ENCODE data around the gene RAB13. TPM values are rescaled to one million over a fixed set of nuclear protein-coding genes. Genes with fewer than 3 reads are reported as not detected.
"Not testable (repeated sequence)": the region's sequence is repeated elsewhere in the genome, so short reads cannot be mapped to it uniquely, and the experiment has no call there.

The RAB13 gene
- 90.9 and 91.5 TPM in 2 replicates for total RNA-seq
- long read RNA-seq, transcript RAB13-201 (8 exons, 1,176 nt): major isoform, 20 of 22 reads
- long read RNA-seq, partial matches to known transcripts: 0 of 22 reads
- long read RNA-seq, other reads (novel, unspliced or antisense): 1 of 22 reads

DNA sequence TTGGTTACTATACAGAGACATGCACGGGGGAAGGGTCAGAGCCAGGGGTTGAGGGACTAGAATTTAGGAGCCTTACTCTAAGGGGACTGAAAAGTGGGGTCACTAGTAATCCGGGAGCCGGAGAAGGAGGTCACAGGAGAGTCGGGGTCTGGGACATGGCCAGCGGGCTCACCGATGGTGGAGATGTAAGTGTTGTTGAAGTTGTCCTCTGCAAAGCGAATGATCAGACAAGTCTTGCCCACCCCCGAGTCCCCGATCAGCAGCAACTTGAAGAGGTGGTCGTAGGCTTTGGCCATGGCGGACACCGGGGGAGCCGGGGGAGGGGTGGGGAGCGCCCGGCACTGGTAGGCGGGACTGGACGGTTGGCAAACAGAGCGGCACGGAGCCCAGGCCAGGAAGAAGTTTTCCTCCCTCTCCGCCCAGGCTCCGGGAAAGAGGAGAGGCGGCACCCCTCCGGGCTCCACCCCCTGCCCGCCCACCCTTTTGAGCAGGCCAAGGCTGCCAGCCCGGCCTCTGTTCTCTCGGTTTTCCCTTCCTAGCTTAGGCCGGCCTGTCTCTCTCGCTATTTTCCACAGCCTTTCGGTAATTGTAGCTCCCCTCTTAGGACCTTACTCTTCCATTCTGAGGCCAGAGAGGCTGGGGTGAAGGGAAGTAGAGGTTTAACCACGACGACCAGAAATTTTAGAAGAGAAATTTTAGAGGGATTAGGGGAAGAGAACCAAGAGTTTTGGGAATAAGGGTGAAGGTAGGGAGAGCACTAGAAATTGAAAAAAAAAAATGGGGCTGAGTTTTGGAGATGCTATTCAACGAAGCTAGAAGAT is at the start of gene RAB13:
Gene RAB13 (minus strand): TSS at position 399 of the 821 bp plus-strand sequence. CDS start 103 bp downstream, at position 296.
- H3K9me3 Mint-ChIP-seq: peaks cover 4% of the 10 kb centered on the region
- H3K27ac Mint-ChIP-seq (ENCODE audit: unreplicated experiment): peak within 1 kb of the TSS; percentile 98
- H3K4me1 Mint-ChIP-seq: peaks cover 41% of the 10 kb centered on the region
- no peaks in the 10 kb centered on the region for H3K27me3 Mint-ChIP-seq (ENCODE audit: low read depth)
- peaks cover 15% of the 10 kb centered on the region for H3K36me3 Mint-ChIP-seq (ENCODE audit: low read depth)
- TF ChIP-seq, protein P1, sequence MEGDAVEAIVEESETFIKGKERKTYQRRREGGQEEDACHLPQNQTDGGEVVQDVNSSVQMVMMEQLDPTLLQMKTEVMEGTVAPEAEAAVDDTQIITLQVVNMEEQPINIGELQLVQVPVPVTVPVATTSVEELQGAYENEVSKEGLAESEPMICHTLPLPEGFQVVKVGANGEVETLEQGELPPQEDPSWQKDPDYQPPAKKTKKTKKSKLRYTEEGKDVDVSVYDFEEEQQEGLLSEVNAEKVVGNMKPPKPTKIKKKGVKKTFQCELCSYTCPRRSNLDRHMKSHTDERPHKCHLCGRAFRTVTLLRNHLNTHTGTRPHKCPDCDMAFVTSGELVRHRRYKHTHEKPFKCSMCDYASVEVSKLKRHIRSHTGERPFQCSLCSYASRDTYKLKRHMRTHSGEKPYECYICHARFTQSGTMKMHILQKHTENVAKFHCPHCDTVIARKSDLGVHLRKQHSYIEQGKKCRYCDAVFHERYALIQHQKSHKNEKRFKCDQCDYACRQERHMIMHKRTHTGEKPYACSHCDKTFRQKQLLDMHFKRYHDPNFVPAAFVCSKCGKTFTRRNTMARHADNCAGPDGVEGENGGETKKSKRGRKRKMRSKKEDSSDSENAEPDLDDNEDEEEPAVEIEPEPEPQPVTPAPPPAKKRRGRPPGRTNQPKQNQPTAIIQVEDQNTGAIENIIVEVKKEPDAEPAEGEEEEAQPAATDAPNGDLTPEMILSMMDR (conservative IDR thresholded peaks at IDR 0.05): no peak
- DNase-seq (ENCODE audit: low read depth, low spot score): peak; percentile 64
- peak within 1 kb of the TSS; percentile 98 for H3K4me3 Mint-ChIP-seq

DNA sequence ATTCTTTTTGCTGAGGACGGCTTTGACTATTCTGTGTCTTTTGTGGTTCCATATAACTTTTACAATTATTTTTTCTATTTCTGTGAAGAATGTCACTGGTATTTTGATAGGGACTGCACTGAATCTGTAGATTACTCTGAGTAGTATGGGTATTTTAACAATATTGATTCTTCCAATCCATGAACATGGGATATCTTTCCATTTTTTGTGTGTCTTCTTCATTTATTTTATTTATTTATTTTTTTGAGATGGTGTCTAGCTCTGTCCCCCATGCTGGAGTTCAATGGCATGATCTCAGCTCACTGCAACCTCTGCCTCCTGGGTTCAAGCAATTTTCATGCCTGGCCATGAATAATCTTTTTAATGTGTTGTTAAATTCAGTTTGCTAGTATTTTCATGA is 47.6 kb upstream of the RAB13 start:
- H3K27ac Mint-ChIP-seq (ENCODE audit: unreplicated experiment); H3K9me3 Mint-ChIP-seq; H3K4me1 Mint-ChIP-seq; H3K4me3 Mint-ChIP-seq; H3K36me3 Mint-ChIP-seq (ENCODE audit: low read depth); DNase-seq (ENCODE audit: low read depth, low spot score); H3K27me3 Mint-ChIP-seq (ENCODE audit: low read depth): not testable (repeated sequence)

DNA sequence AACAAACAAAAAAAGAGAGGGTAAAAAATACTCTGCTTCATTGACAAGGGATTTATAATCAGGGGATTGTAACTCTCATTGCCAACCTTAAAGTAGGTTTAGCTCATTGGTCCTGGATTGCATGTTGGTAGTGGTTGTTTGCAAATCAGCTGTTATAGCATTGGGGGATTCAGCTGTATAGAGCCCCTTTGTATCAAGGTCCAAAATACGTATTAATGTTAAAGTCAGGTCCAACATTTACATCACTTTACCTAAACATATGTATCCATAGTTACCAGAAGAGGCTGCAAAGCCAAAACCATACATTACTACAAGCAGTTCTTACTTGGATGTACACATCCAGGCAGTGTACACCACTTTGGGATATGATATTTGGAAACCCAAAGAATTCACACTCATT is 33.8 kb upstream of the RAB13 start:
- DNase-seq (ENCODE audit: low read depth, low spot score): no peak
- no peaks in the 10 kb centered on the region for H3K36me3 Mint-ChIP-seq (ENCODE audit: low read depth)
- H3K27me3 Mint-ChIP-seq (ENCODE audit: low read depth): no peaks in the 10 kb centered on the region
- no peaks in the 10 kb centered on the region for H3K9me3 Mint-ChIP-seq
- no peak overlapping the region for H3K27ac Mint-ChIP-seq (ENCODE audit: unreplicated experiment)
- H3K4me1 Mint-ChIP-seq: no peaks in the 10 kb centered on the region
- TF ChIP-seq, protein P1 (conservative IDR thresholded peaks at IDR 0.05): no peak
- no peak overlapping the region for H3K4me3 Mint-ChIP-seq

DNA sequence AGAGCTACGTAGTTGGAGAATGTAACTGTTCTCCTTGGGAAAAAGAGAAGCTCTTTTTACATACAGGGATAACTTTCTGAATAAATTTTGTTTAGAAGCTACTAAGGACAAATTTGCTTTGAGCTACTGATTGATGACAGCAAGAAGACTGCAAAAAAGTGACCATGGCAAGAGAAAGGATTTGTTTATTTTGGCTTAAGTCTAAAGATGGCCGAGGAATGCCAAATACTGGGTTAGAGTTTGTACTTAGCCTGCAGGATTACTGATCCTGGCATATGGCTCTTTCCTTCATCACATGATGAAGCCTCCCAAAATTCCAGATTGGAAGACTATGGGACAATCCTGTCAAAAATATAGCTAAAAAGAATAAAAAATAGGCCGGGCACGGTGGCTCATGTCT is 33.1 kb upstream of the RAB13 start:
- Mint-ChIP-seq H3K27ac (ENCODE audit: unreplicated experiment) (no peak overlapping the region), H3K27me3 (ENCODE audit: low read depth) (no peaks in the 10 kb centered on the region), H3K4me3 (no peak overlapping the region), H3K36me3 (ENCODE audit: low read depth) (no peaks in the 10 kb centered on the region), H3K4me1 (no peaks in the 10 kb centered on the region), H3K9me3 (no peaks in the 10 kb centered on the region)
- DNase-seq (ENCODE audit: low read depth, low spot score): no peak
- TF ChIP-seq, protein P1 (conservative IDR thresholded peaks at IDR 0.05): no peak

DNA sequence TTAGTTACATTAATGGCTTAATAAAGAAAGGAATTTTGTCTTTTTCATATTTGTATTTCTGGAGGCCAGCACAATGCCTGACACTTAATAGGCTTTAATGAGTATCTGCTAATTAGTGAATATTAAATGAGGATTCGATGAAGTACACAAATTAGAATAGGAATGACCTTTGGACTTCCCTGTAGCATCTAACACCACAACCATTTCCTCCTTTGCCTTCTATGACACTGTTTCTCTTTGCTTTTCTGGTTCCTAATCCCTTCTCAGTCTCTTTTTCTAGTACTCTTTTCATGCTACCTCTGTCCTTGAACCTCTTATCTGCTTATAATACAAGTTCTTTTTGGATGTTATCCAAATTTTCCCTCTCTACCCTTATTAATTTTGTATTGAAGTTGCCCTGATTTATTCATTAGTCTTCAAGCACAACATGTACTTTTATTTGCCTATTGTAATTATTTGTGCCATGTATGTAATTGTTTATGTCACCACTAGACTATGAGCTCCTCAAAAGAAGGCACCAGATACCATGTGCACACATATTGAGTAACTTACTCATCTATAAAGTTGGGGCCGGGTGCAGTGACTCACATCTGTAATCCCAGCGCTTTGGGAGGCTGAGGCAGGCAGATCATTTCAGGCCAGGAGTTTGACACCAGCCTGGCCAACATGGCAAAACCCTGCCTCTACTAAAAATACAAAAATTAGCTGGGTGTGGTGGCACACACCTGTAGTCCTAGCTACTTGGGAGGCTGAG is 28.2 kb upstream of the RAB13 start:
- Mint-ChIP-seq H3K27ac (ENCODE audit: unreplicated experiment) (no peak overlapping the region), H3K4me1 (no peaks in the 10 kb centered on the region), H3K9me3 (no peaks in the 10 kb centered on the region), H3K27me3 (ENCODE audit: low read depth) (no peaks in the 10 kb centered on the region), H3K4me3 (no peak overlapping the region), H3K36me3 (ENCODE audit: low read depth) (no peaks in the 10 kb centered on the region)
- no peak for DNase-seq (ENCODE audit: low read depth, low spot score)
- TF ChIP-seq, protein P1 (conservative IDR thresholded peaks at IDR 0.05): no peak

DNA sequence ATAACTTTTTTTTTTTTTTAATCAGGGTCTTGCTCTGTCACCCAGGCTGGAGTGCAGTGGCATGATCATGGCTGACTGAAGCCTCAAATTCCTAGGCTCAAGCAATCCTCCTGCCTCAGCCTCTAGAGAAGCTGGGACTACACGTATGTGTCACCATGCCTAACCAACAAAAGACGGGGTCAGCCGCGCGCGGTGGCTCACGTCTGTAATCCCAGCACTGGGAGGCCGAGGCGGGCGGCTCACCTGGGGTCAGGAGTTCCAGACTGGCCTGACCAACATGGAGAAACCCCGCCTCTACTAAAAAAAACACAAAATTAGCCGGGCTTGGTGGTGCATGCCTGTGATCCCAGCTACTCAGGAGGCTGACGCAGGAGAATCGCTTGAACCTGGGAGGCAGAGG is 26.4 kb upstream of the RAB13 start:
- not testable (repeated sequence) for H3K4me3 Mint-ChIP-seq; H3K9me3 Mint-ChIP-seq; H3K27ac Mint-ChIP-seq (ENCODE audit: unreplicated experiment); H3K27me3 Mint-ChIP-seq (ENCODE audit: low read depth); H3K36me3 Mint-ChIP-seq (ENCODE audit: low read depth); H3K4me1 Mint-ChIP-seq; DNase-seq (ENCODE audit: low read depth, low spot score)

Measured in neural crest cell (in vitro differentiated cells).